Stimulated activated CD8-positive, alpha-beta memory T cell treated with anti-CD3 and anti-CD28 coated beads, Interleukin-15, amount 100 ng/mL, for 48 hours (primary cell): ENCODE measurements around the gene KCNJ18.
"Not testable (repeated sequence)": the region's sequence is repeated elsewhere in the genome, so short reads cannot be mapped to it uniquely, and the experiment has no call there.

Source experiments
- DNase-seq, 2 donors: peaks; one replicate each; pipeline ENCODE4 v3.0.0-alpha.2; 2020; ENCODE audit warnings: low read depth in 2 of 2

The KCNJ18 gene

GRCh38 chr17:21691883-21692703, at the start of gene KCNJ18:
TSS of gene KCNJ18 (plus strand) at chr17:21692523. CDS start at chr17:21702787, 10,264 bp downstream.
- DNase-seq, result not testable (repeated sequence)

DNA sequence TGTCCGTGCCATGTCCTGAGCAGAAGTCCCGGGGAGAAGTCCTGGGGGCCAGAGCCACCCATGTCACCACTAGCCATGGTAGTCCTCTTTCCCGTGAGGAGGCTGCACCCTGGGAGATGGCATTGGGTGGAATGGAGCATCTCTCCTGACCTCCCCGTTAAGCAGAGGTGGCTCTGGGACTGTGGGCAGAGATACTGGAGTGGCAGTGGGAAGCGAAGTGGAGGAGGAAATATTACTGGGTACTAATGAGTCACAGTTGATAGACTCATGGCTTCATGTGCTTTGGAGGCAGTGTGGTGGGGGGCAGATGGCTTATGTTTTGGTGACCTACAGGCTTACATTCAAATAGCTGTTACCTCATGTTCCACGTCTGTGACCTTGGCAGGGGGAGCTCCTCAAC, 44.2 kb upstream of the KCNJ18 start:
- not testable (repeated sequence) for DNase-seq

DNA sequence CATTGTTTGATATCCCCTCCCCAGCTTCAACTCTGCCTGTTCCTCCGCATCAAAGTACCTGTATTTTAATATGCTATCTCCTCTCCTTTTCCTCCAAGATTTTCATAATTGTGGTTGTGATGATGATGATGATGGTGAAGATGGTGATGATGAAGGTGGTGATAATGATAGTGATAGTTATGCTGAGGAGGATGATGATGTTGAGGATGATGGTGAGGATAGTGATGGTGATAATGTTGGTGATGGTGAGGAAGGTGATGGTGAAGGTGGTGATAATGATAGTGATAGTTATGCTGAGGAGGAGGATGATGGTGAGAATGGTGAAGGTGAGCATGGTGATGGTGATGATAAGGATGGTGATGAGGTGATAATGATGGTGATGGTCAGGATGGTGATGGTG, 42.3 kb upstream of the KCNJ18 start:
- DNase-seq, result not testable (repeated sequence)

DNA sequence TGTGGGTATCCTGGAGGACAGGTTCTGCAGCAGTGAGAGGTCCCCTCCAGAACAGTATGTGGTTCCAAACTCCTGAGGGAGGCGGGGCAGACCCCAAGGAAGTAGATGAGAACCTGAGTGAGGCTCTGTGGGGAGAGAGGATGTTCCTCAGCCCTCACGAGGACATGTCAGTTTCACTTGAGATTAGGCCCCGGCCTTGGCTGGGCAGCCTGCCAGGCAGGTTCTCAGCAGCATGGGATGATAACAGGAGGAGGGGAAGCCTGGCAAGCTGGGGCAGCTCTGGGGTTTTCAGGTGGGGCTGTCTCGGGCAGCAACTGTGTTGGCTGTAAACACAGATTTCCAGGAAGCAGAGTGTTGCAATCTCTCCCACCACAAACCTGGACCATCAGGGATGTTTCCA, 40.3 kb upstream of the KCNJ18 start:
- DNase-seq, result not testable (repeated sequence)

- DNase-seq, result not testable (repeated sequence)
Observed at GRCh38 chr17:21653211-21653610, 39.1 kb upstream of the KCNJ18 start.

DNA sequence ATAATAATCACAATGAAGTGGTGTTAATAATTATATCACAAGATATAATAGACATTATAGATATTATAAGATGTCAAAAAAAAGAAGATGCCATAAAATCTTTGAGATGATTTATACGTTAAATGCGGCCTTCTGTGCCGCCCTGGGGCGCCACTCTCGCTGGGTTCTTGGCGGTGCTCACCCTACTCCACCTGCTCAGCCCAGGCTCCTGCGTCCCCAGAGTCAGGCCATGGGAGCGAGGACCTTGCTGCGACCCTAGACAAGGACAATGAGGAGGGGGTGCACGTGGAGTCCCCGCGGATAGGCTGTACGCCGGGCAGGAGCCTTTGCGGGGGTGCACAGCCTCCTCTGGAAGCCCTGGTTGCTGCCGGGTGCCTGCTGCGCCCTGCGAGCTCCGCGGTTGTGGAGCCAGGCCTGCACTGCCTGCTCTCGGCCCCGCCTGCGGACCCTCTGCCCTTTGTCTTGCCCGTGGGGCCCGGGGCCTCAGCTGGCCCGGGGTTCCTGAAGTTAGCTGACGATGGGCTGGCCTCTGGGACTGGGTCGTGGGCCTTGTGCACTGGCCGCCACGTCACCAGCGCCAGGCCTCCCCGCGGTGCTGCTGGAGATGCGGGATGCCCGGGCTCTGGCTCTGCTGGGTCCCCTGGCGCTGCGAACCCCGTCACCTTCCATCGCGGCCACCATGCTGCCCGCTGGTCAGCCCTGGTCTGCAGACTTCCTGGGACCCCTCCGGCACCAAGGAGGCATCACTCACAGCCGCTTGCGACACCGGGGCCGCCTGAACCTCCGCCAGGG, 35.6 kb upstream of the KCNJ18 start:
- not testable (repeated sequence) for DNase-seq

DNA sequence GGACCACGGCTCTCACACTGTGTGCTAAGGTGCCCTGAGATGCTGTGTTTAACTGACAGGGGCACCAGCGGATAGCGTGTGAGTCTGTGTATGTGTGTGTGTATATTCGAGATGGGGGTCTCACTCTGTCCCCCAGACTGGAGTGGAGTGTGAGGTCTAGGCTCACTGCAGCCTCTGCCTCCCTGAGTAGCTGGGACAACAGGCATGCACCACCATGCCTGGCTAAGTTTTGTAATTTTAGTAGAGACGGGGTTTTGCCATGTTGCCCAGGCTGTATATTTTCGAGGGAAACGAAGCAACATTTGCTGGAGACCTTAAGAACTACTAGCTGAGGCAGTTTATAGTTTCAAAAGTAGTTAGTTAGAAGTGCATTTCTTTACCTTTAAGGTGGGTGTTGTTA, 32.7 kb upstream of the KCNJ18 start:
- not testable (repeated sequence) for DNase-seq

- DNase-seq, result not testable (repeated sequence)
Observed at GRCh38 chr17:21661455-21661854, 30.9 kb upstream of the KCNJ18 start.

- not testable (repeated sequence) for DNase-seq
Observed at GRCh38 chr17:21663166-21663565, 29.2 kb upstream of the KCNJ18 start.

DNA sequence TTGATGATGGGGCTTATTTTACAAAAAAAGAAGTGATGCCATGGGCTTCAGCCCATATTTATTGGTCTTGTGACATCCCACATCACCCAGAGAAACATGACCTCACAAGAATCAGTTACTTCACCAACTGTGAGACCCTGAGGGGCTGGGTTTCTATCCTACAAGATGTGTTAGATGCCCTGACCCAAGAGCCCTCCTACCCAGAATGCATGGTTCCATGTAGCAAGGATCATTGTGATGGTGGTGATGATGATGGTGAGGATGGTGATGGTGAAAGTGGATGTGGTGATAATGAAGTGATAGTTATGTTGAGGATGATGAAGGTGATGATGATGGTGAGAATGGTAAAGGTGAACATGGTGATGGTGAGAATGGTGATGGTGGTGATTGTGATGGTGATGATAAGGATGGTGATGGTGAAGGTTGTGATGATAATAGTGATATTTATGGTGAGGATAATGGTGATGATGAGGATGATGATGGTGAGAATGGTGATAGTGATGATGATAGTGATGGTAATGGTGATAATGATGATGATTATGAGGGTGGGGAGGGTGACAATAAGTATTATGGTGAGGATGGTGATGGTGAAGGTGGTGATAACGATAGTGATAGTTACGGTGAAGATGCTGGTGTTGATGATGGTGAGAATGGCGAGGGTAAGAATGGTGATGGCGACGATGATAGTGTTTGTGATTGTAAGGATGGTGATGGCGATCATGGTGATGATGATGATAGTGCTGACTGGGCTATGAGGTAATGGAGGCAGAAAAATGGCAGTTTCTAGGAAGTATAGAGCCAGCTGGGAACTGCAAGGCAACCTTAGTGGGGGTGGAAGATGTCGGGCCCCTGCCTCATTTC, 28.5 kb upstream of the KCNJ18 start:
- not testable (repeated sequence) for DNase-seq

GRCh38 chr17:21665171-21665570, 27.2 kb upstream of the KCNJ18 start:
- not testable (repeated sequence) for DNase-seq

GRCh38 chr17:21665935-21666493, 26.3 kb upstream of the KCNJ18 start:
- not testable (repeated sequence) for DNase-seq

GRCh38 chr17:21666711-21667412, 25.5 kb upstream of the KCNJ18 start:
- DNase-seq, result not testable (repeated sequence)

DNA sequence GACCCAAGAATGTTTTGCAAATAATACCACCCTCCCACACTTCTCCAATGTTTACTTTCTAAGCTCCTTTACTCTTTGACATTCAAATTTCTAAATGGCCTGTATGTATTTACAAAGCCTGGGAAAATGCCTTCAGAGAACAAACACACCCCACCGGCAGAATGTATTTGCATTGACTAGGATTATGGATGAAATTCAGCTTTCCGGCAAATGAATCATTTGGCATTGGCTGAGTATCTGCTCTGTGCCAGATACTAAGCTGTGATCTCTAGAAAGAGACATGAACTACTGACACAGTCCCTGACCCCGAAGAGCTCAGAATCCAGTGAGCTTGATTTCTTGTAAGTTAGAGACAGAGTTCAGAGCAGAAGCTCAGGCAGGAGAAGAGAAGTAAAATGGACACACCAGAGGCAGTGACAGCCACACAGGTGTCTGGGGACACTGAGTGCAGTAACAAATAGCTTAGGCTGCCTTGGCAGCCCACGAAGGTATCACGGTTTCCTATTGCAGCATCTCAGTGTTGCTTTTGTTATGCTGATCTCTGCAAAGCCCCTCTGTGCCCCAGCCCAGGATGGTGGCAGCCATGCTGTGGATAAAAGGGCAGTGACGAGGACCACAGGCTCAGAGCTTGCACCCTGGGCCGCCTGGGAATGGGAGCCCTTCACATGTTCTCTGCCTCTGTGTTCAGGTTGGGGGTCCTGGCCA, 24.8 kb upstream of the KCNJ18 start:
- DNase-seq, result not testable (repeated sequence)

- DNase-seq, result not testable (repeated sequence)
Observed at GRCh38 chr17:21668118-21668488, 24.2 kb upstream of the KCNJ18 start.

GRCh38 chr17:21668746-21669508, 23.4 kb upstream of the KCNJ18 start:
- not testable (repeated sequence) for DNase-seq

DNA sequence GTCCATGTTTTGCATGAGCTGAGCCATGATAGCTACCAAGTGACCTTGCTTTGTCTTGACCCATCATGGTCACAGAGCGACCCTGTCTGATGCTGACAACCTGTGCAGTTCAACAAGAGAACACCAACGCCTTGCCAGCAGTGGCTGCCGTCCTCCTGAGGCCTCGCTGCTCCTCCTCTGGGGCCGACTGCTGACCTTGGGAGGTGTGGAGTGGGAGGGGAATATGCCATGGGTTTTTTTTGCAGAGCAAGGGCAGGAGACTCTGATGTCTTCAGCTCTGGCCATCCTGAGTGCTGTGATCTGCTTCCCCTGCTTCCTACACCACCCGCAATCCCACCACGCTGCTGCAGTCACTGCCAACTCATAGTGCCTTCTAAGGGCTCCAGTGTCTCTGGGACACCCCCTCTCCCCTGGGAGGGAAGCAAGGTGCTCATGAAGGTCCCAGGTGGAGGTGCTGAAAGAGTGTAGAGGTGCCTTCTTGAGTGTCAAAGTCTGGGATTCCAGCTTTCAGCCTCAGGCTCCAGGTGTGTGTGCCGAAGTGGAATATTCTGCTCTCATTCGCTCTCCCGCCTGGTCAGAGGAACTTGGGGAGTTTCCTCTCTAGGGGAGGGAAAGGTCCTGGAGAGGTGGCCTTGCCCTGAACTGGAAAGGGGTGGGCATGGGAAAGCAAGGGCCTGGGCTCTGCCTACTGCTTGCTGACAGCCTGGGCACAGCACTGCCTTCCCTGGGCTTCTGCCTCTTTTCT, 22.5 kb upstream of the KCNJ18 start:
- DNase-seq, result not testable (repeated sequence)

DNA sequence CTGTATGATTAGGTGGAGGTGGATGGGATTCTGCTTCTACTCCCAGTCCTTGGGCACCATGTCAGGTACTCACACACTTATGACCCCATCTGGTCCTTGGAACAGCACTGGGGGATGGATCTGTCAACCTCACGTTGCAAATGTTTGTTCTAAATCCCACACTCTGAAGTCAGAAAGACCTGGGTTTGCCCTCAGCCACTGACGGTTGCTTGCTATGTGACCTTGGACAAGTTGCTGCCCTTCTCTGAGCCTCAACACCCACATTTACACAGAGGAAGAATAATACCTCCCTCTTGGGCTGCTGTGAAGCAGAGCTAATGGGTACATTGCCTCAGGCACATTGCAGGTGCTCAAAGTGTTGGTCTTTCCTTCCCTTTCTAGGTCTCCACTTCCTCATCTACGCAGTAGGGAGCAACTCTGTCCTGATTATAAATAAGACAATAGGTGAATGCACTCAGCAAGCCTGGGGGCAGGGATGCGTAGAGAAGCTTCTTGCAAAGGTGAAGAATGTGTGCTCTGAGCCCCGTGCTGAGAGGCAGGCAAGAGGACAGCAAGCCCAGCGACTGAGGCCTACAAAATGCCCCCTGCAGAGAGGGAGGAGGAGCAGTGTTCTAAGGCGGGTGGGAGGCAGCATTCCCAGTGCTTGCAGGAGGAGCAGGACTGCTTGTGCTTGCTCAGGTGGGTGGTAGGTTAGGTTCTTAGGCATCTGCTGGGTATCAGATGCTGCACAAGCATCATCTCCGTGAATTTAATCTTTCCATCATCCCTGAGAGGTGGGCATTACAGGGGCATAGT, 21.8 kb upstream of the KCNJ18 start:
- DNase-seq, result not testable (repeated sequence)
